HepG2 (cell line): ENCODE results near the gene CACNG7. TPM values are rescaled to one million over a fixed set of nuclear protein-coding genes. Genes with fewer than 3 reads are reported as not detected.

Experiments used
- BRCA1 ChIP-seq: sonication (generic); formaldehyde crosslinking; IDR thresholded peaks from 2 replicates; pipeline ENCODE4 v1.4.0; 2020; ENCODE audit warnings: missing genetic modification reagents
- CERS6 ChIP-seq: sonication (generic); formaldehyde crosslinking; IDR thresholded peaks from 2 replicates; pipeline ENCODE4 v1.5.0; 2020; ENCODE audit warnings: missing genetic modification reagents
- ETV5 ChIP-seq: IDR thresholded peaks from 2 replicates; pipeline ENCODE4 v1.6.1; 2018; ENCODE audit warnings: missing biosample characterization, missing genetic modification reagents, inconsistent platforms, borderline replicate concordance
- HES4 ChIP-seq: sonication (generic); formaldehyde crosslinking; IDR thresholded peaks from 2 replicates; pipeline ENCODE4 v1.9.0; 2021; ENCODE audit warnings: mild to moderate bottlenecking, missing genetic modification reagents, borderline replicate concordance
- KAT8 ChIP-seq: IDR thresholded peaks from 2 replicates; pipeline ENCODE4 v1.6.1; 2016; ENCODE audit warnings: missing genetic modification reagents, missing compliant biosample characterization
- LCORL ChIP-seq, 2 experiments: fragments of 450-650 bp in 1 of 2; sonication (generic) in 1 of 2; formaldehyde crosslinking in 1 of 2; IDR thresholded peaks; 2 replicates each; pipeline versions ENCODE4 v1.5.0 to v1.6.1; 2017 to 2020; ENCODE audit warnings: antibody characterized with exemption in 1 of 2, missing genetic modification reagents in 1 of 2
- MED1 ChIP-seq: sonication (generic); formaldehyde crosslinking; IDR thresholded peaks from 2 replicates; pipeline ENCODE4 v1.4.0; 2020; ENCODE audit warnings: missing genetic modification reagents
- MED13 ChIP-seq: sonication (generic); formaldehyde crosslinking; IDR thresholded peaks from 2 replicates; pipeline ENCODE4 v1.5.0; 2020; ENCODE audit warnings: missing genetic modification reagents
- MLLT10 ChIP-seq: sonication (generic); formaldehyde crosslinking; IDR thresholded peaks from 2 replicates; pipeline ENCODE4 v1.4.0; 2020; ENCODE audit warnings: missing genetic modification reagents
- PCBP1 ChIP-seq: fragments of 200-400 bp; formaldehyde crosslinking; IDR thresholded peaks from 2 replicates; pipeline ENCODE4 v1.6.1; 2017; ENCODE audit warnings: mild to moderate bottlenecking, low read depth, low read length, borderline replicate concordance
- PRDM15 ChIP-seq: sonication (generic); formaldehyde crosslinking; IDR thresholded peaks from 2 replicates; pipeline ENCODE4 v1.4.0; 2020; ENCODE audit warnings: missing genetic modification reagents
- RAD21 ChIP-seq: fragments of 450-650 bp; formaldehyde crosslinking; IDR thresholded peaks from 2 replicates; pipeline ENCODE4 v1.5.0; 2020; ENCODE audit warnings: mild to moderate bottlenecking
- SAFB2 ChIP-seq: sonication (generic); formaldehyde crosslinking; IDR thresholded peaks from 2 replicates; pipeline ENCODE4 v1.5.1; 2020; ENCODE audit warnings: missing genetic modification reagents, low read depth, mild to moderate bottlenecking, borderline replicate concordance
- SP5 ChIP-seq: IDR thresholded peaks from 2 replicates; pipeline ENCODE4 v1.6.1; 2016; ENCODE audit warnings: low read depth, borderline replicate concordance
- TCF12 ChIP-seq, 2 experiments: fragments of 450-650 bp in 1 of 2; sonication (generic) in 1 of 2; formaldehyde crosslinking in 1 of 2; IDR thresholded peaks; 2 replicates each; pipeline versions ENCODE4 v1.6.1 to v1.8.0; 2017 to 2022; ENCODE audit warnings: antibody characterized with exemption in 1 of 2, mild to moderate bottlenecking in 1 of 2, missing genetic modification reagents in 1 of 2, moderate library complexity in 1 of 2
- TEAD2 ChIP-seq: sonication (generic); formaldehyde crosslinking; IDR thresholded peaks from 2 replicates; pipeline ENCODE4 v1.9.0; 2021; ENCODE audit warnings: missing genetic modification reagents
- XBP1 ChIP-seq: sonication (generic); formaldehyde crosslinking; IDR thresholded peaks from 2 replicates; pipeline ENCODE4 v1.5.0; 2020; ENCODE audit warnings: missing genetic modification reagents
- ZNF280D ChIP-seq: sonication (generic); formaldehyde crosslinking; IDR thresholded peaks from 2 replicates; pipeline ENCODE4 v1.5.1; 2020; ENCODE audit warnings: mild to moderate bottlenecking, missing genetic modification reagents
- ZNF607 ChIP-seq: sonication (generic); formaldehyde crosslinking; IDR thresholded peaks from 2 replicates; pipeline ENCODE4 v1.5.1; 2020; ENCODE audit warnings: missing genetic modification reagents, mild to moderate bottlenecking, borderline replicate concordance
- ZNF83 ChIP-seq: sonication (generic); formaldehyde crosslinking; IDR thresholded peaks from 2 replicates; pipeline ENCODE4 v1.4.0; 2020; ENCODE audit warnings: missing genetic modification reagents, mild to moderate bottlenecking, borderline replicate concordance
- ZSCAN20 ChIP-seq: sonication (generic); formaldehyde crosslinking; IDR thresholded peaks from 2 replicates; pipeline ENCODE4 v1.4.0; 2020; ENCODE audit warnings: missing genetic modification reagents, mild to moderate bottlenecking, borderline replicate concordance
- ZSCAN29 ChIP-seq: sonication (generic); formaldehyde crosslinking; conservative IDR thresholded peaks from 2 replicates; pipeline ENCODE4 v1.4.0; 2020; ENCODE audit warnings: mild to moderate bottlenecking, missing genetic modification reagents
- polyA plus RNA-seq, 8 experiments: library from polyadenylated mRNA; depleted of rRNA in 3 of 8; stranded (reverse) in 7 of 8; unstranded in 1 of 8; fragments of >200 nt; fragmentation: Illumina TruSeq in 4 of 8; extraction: Trizol in 4 of 8; gene quantifications; 2 replicates each; pipeline versions ENCODE4 v1.2.1 to v1.2.3, GENCODE V29; 2011 to 2016; ENCODE audit warnings: low read depth in 4 of 8, missing spikeins in 1 of 8, mixed read lengths in 1 of 8; ENCODE audit not compliant: insufficient read depth in 1 of 8
- total RNA-seq, 5 experiments: library from RNA; depleted of rRNA; stranded (reverse); fragments of >200 nt; fragmentation: Illumina TruSeq; extraction: Trizol; gene quantifications; 2 replicates each; pipeline ENCODE4 v1.2.3, GENCODE V29; 2016; ENCODE audit warnings: low read depth in 1 of 5

CACNG7 gene
- total and polyA plus RNA-seq, 2 of the 13 experiments (the other 11 are each of a cell fraction or from before 2014, with no cell fraction given): not detected

GRCh38 chr19:53868091-53868891 is 40.8 kb upstream of the CACNG7 start (continued):
- TF ChIP-seq MED13 (CRISPR knock-in tag): no peak
- no peak for TF ChIP-seq TEAD2 (CRISPR knock-in tag)
- TF ChIP-seq ZSCAN29 (CRISPR knock-in tag): no peak
- TF ChIP-seq HES4 (CRISPR knock-in tag): no peak
- TF ChIP-seq PRDM15 (CRISPR knock-in tag): no peak
- TF ChIP-seq ETV5 (CRISPR knock-in tag): no peak
- no peak for TF ChIP-seq LCORL (IDR thresholded peaks at IDR 0.05)
- TF ChIP-seq LCORL (CRISPR knock-in tag; IDR thresholded peaks at IDR 0.05): 0 out of 2 replicates have a peak, but pooled peaks have one; percentile 3
- no peak for TF ChIP-seq CERS6 (CRISPR knock-in tag)
- TF ChIP-seq PCBP1: no peak
- TF ChIP-seq MED1 (CRISPR knock-in tag): no peak
- TF ChIP-seq XBP1 (CRISPR knock-in tag): no peak
- TF ChIP-seq KAT8 (CRISPR knock-in tag): peak; percentile 9; the same call in 1 of the 2 replicates
- TF ChIP-seq ZNF83: no peak
- TF ChIP-seq RAD21 (CRISPR knock-in tag): no peak
- TF ChIP-seq ZSCAN20 (CRISPR knock-in tag): no peak
- no peak for TF ChIP-seq BRCA1 (CRISPR knock-in tag)
- TF ChIP-seq ZNF280D (CRISPR knock-in tag): no peak
- TF ChIP-seq SP5 (CRISPR knock-in tag): no peak
- TF ChIP-seq TCF12 (IDR thresholded peaks at IDR 0.05): no peak
- TF ChIP-seq TCF12 (CRISPR knock-in tag; IDR thresholded peaks at IDR 0.05): no peak
- no peak for TF ChIP-seq MLLT10
- no peak for TF ChIP-seq SAFB2 (CRISPR knock-in tag)
- TF ChIP-seq ZNF607 (CRISPR knock-in tag): no peak
